Stimulated activated CD4-positive, alpha-beta T cell treated with anti-CD3 and anti-CD28 coated beads, TNF-alpha, amount 100 ng/mL, for 4 hours (primary cell): Measurements from ENCODE around the gene BDP1.
"Not testable (repeated sequence)": the region's sequence is repeated elsewhere in the genome, so short reads cannot be mapped to it uniquely, and the experiment has no call there.

Experiments
- DNase-seq, 3 experiments: peaks; one replicate each; pipeline ENCODE4 v3.0.0-alpha.2; 2020; ENCODE audit warnings: low read depth in 3 of 3

BDP1 gene

GRCh38 chr5:71460693-71461092 lies 5.2 kb downstream of the BDP1 start:
- DNase-seq: no peak

GRCh38 chr5:71461360-71461759 lies 5.9 kb downstream of the BDP1 start:
- no peak for DNase-seq

- no peak for DNase-seq
Observed at GRCh38 chr5:71471193-71471592, 15.7 kb downstream of the BDP1 start.

GRCh38 chr5:71475788-71476384 lies 20.4 kb downstream of the BDP1 start:
- DNase-seq: no peak

- no peak for DNase-seq
Observed at GRCh38 chr5:71481441-71481840, 26.0 kb downstream of the BDP1 start.

- DNase-seq: no peak
Observed at GRCh38 chr5:71482132-71482531, 26.7 kb downstream of the BDP1 start.

- no peak for DNase-seq
Observed at GRCh38 chr5:71483355-71483754, 27.9 kb downstream of the BDP1 start.

GRCh38 chr5:71492817-71493615 lies 37.6 kb downstream of the BDP1 start:
- no peak for DNase-seq

- DNase-seq: not testable (repeated sequence)
Observed at GRCh38 chr5:71494202-71494601, 38.8 kb downstream of the BDP1 start.

GRCh38 chr5:71498756-71499155 lies 43.3 kb downstream of the BDP1 start:
- not testable (repeated sequence) for DNase-seq

GRCh38 chr5:71503536-71503935 lies 48.1 kb downstream of the BDP1 start:
- no peak for DNase-seq

- DNase-seq: no peak
Observed at GRCh38 chr5:71522151-71522550, 66.7 kb downstream of the BDP1 start.

GRCh38 chr5:71525611-71526010 lies 70.2 kb downstream of the BDP1 start:
- not testable (repeated sequence) for DNase-seq

- DNase-seq: no peak
Observed at GRCh38 chr5:71528206-71528605, 72.8 kb downstream of the BDP1 start.

- no peak for DNase-seq
Observed at GRCh38 chr5:71529682-71530081, 74.2 kb downstream of the BDP1 start.

GRCh38 chr5:71533142-71533541 lies 77.7 kb downstream of the BDP1 start:
- DNase-seq: no peak

- DNase-seq: no peak
Observed at GRCh38 chr5:71533615-71534014, 78.2 kb downstream of the BDP1 start.

- no peak for DNase-seq
Observed at GRCh38 chr5:71537687-71538086, 82.2 kb downstream of the BDP1 start.

GRCh38 chr5:71550885-71551284 lies 95.4 kb downstream of the BDP1 start:
- DNase-seq: not testable (repeated sequence)

- DNase-seq: not testable (repeated sequence)
Observed at GRCh38 chr5:71551582-71551981, 96.1 kb downstream of the BDP1 start.

- not testable (repeated sequence) for DNase-seq
Observed at GRCh38 chr5:71552026-71552749, 96.7 kb downstream of the BDP1 start.

GRCh38 chr5:71563161-71563560 lies 107.7 kb downstream of the BDP1 start:
- no peak for DNase-seq

GRCh38 chr5:71564895-71565294 lies 109.4 kb downstream of the BDP1 start:
- DNase-seq: no peak
